ENCODE measurements around the gene COL8A1. TPM values are rescaled to one million over a fixed set of nuclear protein-coding genes. Genes with fewer than 3 reads are reported as not detected.
A peak's percentile ranks its signal among the peaks of the same experiment; 100 is the strongest.
"Not testable (repeated sequence)": the region's sequence is repeated elsewhere in the genome, so short reads cannot be mapped to it uniquely, and the experiment has no call there.

Gene COL8A1
- total RNA-seq, 1 experiment from 2014 or later, result 24.3 TPM

DNA sequence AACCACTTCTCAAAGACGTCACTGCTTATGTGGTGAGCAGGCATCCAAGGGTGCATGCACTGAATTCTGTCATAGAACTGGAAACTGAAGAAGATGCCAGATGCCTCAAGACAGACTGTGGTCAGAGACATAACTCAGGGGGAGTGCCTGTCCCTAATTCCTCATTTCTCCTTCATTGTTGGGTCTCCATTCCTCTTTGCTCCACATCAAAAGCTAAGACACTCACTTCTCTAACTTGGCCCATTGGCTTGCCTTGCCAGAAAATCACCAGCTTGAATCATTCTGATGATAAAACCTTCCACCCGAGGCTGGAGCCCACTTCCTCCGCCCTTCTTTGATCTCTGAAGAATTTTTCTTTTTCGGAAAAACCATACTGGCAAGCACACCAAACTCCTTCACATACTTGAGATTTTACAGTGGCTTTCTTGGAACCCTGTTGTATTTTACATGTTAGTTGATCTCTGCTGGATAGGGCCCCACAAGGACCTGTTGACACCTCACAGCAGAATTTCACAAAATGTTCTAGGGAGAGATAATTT lies 69.9 kb downstream of the COL8A1 start:
- no peak for DNase-seq (ENCODE audit: low spot score)

DNA sequence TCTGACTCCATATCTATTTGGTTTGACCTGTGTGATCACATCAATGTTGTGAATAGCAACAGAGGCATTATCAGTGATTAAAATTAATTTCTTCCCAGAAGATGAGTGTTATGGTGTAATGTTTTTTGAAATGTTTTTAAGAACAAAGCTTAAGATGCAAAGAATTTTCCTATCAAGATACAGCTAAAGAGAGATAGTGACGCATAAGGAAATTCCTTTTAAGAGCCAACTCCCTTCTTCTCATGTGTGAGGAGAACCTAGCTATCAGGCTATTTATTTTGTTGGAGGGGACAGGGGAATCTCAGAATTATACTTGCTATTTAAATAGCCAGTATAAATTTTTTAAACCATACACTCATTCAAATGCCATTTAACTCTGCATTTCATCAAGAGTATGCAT lies 71.3 kb downstream of the COL8A1 start:
- no peak for DNase-seq (ENCODE audit: low spot score)

DNA sequence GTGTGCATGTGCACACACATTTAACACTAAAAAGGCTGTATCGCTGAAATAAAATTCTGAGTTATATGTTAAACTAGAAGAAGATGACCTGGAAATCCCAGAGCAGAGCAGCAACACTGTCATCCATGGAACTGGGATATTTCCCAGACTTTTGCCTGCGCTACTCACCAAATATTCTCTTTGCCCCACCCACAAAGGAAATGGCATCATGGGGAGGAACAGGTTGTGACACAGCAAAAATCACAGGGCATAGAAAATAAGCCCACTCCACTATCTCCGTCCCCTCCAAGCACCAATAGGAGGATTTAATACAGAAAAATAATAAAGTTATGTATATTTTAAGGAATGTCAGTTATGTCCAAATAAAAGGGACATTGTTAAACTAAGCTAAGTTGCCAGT lies 71.7 kb downstream of the COL8A1 start:
- DNase-seq (ENCODE audit: low spot score), result no peak

DNA sequence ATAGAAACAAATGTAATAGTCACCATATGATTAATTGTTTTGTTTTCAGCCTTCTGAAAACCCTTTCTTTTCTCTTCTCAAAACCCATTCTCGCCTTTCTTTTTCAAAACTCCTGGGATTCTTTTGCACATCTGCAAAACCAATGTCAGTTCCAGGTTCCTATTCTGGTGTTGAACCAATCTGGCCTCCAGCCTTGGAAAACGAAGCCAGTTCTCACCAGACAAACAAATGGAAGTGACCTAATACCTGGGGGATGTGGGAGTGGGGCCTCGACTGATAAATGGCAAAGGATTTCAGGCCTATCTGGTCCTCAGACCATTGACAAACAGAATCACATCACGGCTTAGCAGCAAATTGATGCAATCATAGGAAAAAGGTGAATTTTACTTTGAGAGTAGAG lies 73.0 kb downstream of the COL8A1 start:
- no peak for DNase-seq (ENCODE audit: low spot score)

GRCh38 chr3:99712291-99712954 lies 74.0 kb downstream of the COL8A1 start:
- DNase-seq (ENCODE audit: low spot score), result no peak

- no peak for DNase-seq (ENCODE audit: low spot score)
Observed at GRCh38 chr3:99713440-99713839, 75.0 kb downstream of the COL8A1 start.

DNA sequence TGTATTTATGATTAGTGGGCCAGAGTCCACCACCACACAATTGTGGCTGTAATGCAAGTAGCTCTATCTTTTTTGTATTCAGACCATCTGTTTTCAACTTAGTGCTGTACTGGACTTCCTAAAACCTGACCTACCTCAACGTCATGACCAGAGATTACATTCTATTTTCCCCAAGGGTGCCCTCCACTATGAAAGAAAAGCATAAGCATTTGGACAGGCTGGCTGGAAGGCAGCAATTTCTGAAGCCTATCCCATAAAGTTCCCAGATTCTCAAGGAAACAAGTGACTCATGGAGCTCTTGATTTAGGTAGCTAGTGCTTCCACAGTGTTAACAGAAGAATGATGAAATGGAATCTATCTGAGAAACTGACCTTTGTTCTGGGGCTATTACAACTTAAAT lies 75.8 kb downstream of the COL8A1 start:
- no peak for DNase-seq (ENCODE audit: low spot score)

DNA sequence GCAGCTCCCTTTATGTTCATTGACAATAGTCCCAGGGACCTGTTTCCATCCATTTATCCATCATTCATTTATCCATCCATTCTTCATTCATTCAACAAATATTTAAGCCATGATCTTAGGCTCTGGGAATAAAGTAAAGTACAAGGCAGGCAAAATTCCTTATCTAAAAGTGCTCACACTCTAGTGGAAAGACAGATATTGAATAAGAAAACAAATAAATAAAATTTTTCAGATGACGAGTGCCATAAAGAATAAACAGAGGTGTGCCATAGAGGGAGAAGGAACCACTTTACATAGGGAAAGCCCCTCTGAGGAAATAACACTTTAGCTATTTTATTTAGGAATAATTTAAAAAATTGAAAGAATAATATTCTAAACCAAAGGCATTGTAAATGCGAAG lies 76.2 kb downstream of the COL8A1 start:
- no peak for DNase-seq (ENCODE audit: low spot score)

GRCh38 chr3:99716463-99716995 lies 78.1 kb downstream of the COL8A1 start:
- no peak for DNase-seq (ENCODE audit: low spot score)

DNA sequence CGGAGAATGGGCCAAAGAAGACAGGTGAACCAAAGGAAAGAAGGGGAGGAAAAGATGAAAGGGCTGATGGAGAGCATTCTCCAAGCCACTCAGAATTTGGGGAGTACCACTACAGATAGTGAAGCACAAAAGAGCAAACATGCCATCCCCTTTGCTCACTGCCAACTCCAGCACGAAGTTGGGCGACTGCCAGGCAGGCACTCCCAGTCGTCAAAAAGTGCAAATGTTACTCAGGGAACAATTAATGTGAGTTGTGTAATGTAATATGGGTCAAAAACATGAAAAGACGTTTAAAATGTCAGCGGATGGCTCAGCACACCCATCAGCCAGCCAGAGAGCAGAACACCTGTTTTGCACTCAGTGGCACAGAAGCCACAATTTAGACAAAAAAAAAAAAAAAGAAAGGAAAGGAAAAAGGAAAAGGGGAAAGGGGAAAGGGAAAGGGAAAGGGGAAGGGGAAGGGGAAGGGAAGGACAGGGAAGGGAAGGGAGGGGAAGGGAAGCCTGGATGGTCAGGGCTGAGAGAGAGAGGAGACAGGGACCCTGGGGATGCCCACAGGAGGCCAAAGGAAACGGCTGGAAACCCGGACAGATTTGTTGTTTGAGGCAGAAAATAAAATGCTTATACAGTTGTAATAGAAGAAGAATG lies 82.7 kb downstream of the COL8A1 start:
- DNase-seq (ENCODE audit: low spot score), result no peak

DNA sequence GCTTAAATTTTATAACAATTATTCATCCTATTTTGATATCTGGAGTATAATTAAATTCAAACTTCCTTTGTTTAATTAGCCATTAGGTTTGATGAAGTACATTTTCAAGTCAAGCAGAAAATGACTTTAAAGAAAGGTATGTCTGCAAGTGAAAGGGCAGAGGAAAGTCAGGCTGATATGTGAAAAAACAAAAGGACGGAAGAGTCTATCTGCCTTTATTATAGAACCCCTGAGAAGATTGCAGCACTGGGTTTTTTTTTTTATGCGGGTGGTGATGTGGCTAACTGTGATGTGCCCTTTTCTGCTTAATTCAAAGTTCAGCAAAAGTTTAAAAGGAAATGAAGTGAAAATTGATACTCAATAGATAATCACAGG lies 83.2 kb downstream of the COL8A1 start:
- DNase-seq (ENCODE audit: low spot score), result no peak

DNA sequence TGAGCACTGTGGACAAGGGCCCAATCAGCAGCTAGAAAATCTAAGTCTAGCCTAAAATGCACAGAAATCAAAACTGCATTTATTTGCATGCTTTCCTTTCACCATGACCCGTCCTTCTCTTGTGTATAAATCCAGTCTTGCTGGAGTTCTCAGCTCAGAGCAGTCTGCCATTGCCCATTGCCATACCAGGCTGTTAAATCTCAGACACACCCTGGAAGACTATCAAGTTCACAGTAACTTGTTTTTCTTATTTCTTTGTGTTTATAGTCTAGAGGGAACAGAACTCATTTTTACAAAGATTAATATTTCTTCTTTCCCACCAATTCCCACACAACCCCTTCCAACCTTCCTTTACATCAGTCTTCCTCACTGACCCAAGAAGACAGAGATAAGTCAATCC lies 85.9 kb downstream of the COL8A1 start:
- DNase-seq (ENCODE audit: low spot score), result no peak

DNA sequence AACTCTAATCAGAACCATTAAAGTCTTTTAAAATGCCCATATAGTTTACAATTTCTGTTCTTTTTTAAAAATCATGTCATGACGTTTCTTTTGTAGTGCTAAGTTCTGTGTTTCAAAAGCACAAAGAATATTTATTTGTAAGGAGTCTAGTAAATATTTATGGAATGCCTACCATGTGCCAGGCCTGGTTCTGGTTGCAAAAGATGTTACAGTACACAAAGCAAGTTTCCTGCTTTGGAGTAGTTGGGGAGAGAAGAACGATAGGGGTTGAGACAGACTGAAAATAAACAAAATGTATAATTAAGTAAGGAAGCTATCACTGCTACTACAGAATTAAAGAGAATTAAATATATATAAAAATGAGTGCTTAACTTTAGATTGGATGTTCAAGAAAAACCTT lies 92.5 kb downstream of the COL8A1 start:
- no peak for DNase-seq (ENCODE audit: low spot score)

- no peak for DNase-seq (ENCODE audit: low spot score)
Observed at GRCh38 chr3:99731499-99731898, 93.1 kb downstream of the COL8A1 start.

- not testable (repeated sequence) for DNase-seq (ENCODE audit: low spot score)
Observed at GRCh38 chr3:99740371-99740770, 102.0 kb downstream of the COL8A1 start.

GRCh38 chr3:99741588-99741987 lies 103.2 kb downstream of the COL8A1 start:
- DNase-seq (ENCODE audit: low spot score), result no peak

DNA sequence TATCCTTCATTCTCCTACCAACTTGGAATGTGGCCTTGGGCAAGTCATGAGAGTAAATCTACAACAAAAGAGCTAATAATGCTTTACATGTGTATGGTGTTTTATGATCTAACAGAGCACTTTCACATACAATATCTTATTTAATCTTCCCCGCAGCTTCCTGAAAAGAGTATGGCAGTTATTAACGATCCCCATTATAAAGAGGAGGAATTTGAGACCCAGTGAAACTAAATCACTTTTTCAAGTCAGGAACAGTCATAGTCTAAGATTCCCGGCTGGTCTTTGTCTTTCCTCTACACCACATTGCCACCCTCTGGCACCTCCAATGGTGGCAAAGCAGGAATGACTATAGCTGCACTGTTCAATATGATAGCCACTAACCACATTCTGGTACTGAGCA lies 109.5 kb downstream of the COL8A1 start:
- peak; percentile 38 for DNase-seq (ENCODE audit: low spot score)

GRCh38 chr3:99751649-99752048 lies 113.3 kb downstream of the COL8A1 start:
- DNase-seq (ENCODE audit: low spot score), result no peak

DNA sequence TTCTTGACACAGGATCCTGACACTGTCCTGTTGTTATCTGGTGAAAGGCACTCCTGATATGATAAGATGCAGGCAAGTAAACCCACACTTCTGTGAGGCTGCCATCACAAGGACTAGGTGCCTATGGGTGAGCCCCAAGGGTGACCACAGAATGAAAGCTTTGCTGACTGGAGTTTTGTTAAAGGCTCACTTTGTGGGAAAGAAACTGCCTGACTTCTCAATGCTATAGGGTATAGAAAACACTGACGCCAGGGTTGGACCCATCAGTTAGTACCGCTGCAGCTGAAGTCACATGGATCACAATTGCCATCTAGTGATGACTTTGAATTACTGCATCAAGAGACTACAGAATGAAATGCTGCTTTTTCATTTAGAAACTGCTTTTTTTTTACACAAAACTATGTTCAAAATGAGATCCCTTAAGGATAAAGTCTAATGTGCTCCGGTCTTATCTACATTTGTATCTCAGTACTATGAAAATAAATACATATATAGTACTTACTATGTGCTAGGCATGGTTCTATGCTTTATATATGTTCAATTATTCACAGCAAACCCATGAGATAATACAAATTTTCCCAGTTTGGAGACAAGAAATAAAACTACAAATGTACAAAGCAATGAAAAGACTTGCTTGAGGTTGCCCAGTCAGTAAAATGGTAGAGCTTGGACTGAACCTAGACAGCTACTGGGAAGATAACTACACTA lies 115.0 kb downstream of the COL8A1 start:
- DNase-seq (ENCODE audit: low spot score), result peak; percentile 75

DNA sequence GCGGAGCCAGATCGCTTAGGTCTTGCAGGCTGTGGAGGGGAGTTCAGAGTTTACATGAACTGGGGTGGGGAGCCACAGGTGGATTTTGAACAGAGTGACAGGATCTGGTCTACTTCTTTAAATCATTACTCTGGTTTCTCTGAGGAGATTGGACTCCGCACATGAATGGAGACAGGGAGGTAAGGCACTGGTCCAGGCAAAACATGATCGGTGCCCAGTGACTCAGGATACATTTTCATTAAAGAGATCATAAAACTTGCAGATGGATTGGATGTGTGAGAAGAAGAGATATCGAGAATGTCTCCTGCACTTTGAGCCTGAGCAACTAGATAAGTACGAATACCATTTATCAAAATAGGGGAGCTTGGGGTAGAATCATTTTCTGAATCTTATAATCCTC lies 117.4 kb downstream of the COL8A1 start:
- no peak for DNase-seq (ENCODE audit: low spot score)

DNA sequence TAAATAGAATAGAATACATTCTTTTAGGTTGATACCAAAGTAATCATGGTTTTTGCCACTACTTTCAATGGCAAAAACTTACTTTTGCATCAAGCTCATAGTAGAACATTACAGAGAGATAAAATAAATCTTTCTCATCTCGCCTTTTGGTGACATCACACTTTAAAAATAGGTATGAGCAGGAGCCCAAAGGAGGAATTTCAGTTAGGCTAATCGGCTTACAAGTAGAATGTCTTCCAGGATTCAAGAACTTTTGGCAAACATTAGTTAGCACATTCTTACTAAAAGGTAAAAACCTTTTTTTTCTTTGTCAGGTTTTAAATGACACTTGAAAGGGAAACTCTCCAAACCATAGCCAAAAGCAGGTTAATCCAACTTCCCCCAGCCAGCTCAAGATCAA lies 119.6 kb downstream of the COL8A1 start:
- DNase-seq (ENCODE audit: low spot score), result no peak

DNA sequence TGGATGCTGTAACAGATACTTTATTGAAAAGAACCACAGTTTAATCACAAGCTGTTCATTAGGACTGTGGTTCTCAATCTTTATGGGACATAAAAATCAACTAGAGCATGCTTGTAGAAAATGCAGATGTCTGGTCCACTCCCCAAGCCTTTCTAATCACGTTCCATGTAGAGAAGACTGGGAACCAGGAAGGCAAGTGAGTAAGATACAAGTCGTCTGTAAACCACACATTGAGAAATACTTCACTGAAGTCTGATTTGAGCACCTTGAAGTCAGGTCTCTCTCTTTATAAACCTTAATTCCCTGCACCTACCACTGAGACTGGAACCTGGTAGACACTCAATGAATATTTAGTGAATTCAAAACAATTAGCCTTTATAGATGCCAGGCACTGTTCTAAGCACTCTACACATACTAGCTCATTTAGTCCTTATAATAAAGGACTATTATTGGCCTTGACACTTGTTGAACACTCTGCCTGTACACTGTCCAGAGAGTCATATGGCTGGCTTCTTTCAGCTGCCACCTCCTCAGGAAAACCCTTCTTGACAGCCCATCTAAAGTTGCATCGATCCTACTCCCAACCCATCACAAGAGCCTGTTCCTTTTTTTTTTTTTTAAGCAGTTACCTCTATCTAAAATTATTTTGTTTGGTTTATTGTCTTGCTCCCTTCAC lies 120.2 kb downstream of the COL8A1 start:
- DNase-seq (ENCODE audit: low spot score), result no peak

Measured in H4 (cell line).